HG03575 (cell line): ENCODE results near the gene TSPAN14.
"Not testable (repeated sequence)": the region's sequence is repeated elsewhere in the genome, so short reads cannot be mapped to it uniquely, and the experiment has no call there.

Experiments used
- ATAC-seq: cut with Tn5 transposase; IDR thresholded peaks from one replicate; pipeline ENCODE4 v1.9.1; 2021; ENCODE audit not compliant: unreplicated experiment, insufficient number of reproducible peaks, low FRiP score; ENCODE audit errors: extremely low read depth

The TSPAN14 gene, protein sequence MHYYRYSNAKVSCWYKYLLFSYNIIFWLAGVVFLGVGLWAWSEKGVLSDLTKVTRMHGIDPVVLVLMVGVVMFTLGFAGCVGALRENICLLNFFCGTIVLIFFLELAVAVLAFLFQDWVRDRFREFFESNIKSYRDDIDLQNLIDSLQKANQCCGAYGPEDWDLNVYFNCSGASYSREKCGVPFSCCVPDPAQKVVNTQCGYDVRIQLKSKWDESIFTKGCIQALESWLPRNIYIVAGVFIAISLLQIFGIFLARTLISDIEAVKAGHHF

GRCh38 chr10:80453842-80454512, at the start of gene TSPAN14:
Gene TSPAN14 (plus strand): TSS chr10:80454310. CDS start chr10:80489234, 34,924 bp downstream.
- no peak for ATAC-seq

DNA sequence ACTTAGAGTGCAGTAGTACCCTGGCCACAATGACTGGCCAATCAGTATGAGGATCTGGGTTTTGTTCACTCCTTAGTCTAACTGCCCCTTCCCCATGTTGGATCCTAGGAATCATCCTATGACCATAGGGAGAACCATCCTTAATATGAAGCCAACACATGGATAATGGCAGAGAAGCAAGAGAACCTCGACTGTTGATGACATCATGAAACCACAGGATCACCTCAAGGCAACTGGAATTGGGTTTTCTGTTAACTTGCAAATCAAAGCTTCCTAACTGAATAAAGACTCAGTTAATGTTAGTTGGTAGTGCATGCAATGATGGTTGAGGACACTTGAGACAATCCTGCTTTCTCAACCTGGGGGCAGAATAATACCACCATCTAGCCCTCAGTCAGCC, 49.1 kb upstream of the TSPAN14 start:
- no peak for ATAC-seq

DNA sequence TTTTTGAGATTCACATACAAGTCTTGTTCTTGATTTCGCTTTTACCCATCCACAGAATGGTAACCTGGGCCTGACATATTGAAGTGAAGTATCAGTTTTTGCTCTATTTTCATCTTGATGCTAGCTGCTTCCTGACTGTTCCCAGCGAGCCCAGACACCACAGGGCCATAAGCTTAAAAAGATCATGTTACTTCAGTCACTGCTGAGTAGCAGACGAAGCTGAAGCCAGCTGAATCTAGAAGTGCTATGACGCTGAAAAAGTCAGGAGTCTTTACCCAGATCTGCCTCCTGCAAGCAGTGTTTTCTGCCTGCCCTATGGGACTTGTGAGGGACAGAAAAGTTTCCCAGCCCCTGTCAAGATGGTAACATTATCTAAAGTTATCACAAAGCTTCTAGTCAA, 48.5 kb upstream of the TSPAN14 start:
- ATAC-seq: no peak

DNA sequence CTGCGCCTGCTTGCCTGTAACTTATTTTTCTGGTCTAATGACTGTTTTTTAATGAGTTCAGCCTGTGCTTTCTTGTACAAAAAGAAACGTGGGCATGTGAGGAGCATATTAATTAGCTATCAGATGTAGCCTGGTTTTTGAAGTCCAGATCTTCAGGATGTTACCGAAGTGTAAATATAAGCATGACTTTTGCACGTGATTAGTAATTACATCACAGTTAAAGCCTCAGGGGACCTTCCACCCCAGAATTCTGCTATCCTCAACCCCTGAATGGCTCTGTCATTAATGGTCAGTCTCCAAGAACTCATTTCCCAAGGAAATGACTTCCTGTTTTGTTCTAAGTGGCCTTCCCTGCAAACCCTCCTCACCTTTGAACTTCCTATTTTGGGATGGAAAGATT, 47.9 kb upstream of the TSPAN14 start:
- ATAC-seq: no peak

- peak; percentile 22 for ATAC-seq
These were observed 46.3 kb upstream of the TSPAN14 start for GRCh38 chr10:80407812-80408241.

- ATAC-seq: peak; percentile 58
These were observed 45.6 kb upstream of the TSPAN14 start, which contains the start of gene PRXL2A for GRCh38 chr10:80408242-80409101. Gene PRXL2A (plus strand): TSS chr10:80408551. CDS start chr10:80420468, 11,917 bp downstream.

- ATAC-seq: no peak
These were observed 45.0 kb upstream of the TSPAN14 start for GRCh38 chr10:80409121-80409520.

- no peak for ATAC-seq
These were observed 44.0 kb upstream of the TSPAN14 start for GRCh38 chr10:80410122-80410521.

GRCh38 chr10:80410578-80411145, 43.4 kb upstream of the TSPAN14 start:
- ATAC-seq: no peak

GRCh38 chr10:80411267-80411668, 42.8 kb upstream of the TSPAN14 start:
- no peak for ATAC-seq

DNA sequence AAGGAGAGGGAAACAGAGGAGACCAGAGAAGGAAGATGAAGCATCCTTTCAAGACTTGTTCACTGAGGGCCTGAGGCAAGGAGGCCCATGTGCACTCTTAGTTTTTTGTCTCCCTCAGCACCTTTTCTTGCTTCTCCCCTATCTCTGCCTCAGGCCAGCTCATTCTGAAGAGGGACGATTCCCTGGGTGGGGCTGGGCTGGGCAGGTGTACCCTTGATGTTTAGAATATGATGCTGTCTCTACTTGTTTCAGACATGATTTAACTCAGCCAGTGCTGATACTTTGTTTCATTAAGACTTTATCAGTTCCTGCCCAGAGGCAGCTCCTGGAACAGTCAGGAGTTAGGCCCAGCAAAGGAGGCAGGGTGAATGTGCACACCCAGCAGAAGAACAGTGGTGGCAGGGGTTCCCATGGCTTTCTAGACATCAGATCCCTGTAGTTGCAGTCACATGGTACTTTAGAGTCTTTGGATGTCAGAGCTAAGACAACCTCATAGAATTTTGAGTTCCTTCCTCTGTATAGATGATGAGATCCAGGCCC, 42.4 kb upstream of the TSPAN14 start:
- no peak for ATAC-seq

- ATAC-seq: no peak
These were observed 41.6 kb upstream of the TSPAN14 start for GRCh38 chr10:80412486-80412885.

DNA sequence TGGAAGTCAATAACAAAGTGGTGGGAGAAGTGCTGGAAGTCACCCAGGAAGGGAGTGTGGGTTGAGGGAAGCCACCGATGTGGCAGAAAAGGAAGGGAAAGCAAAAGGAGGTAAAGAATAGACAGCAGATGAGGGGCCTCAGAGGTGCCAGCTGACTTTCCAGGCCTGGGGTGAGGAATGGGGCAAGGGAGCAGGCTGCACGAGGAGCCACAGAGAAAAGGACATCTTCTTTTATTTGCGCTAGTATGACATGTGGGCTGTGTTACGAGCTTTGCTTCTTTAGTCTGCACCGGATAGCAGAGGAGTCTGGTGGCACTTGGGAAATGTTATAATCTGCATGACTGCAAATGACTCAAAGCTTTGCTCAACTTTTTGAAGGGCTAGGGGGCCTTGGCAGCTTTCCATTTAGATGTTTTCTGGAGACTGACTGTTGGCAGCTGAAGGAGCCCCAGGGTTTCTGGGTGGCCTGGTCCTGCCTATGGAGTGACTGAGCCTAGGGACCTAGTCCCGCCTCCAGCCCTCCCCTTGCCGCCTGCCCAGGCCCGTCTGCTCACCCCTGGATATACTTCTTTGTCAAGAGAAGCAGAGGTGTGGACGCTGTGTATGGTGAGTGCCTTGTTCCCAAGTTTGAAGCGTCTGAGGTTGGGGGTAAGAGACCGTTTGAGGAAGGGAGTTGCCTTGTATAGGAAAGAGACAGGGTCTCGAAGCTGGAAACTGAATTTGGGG, 40.7 kb upstream of the TSPAN14 start:
- no peak for ATAC-seq

DNA sequence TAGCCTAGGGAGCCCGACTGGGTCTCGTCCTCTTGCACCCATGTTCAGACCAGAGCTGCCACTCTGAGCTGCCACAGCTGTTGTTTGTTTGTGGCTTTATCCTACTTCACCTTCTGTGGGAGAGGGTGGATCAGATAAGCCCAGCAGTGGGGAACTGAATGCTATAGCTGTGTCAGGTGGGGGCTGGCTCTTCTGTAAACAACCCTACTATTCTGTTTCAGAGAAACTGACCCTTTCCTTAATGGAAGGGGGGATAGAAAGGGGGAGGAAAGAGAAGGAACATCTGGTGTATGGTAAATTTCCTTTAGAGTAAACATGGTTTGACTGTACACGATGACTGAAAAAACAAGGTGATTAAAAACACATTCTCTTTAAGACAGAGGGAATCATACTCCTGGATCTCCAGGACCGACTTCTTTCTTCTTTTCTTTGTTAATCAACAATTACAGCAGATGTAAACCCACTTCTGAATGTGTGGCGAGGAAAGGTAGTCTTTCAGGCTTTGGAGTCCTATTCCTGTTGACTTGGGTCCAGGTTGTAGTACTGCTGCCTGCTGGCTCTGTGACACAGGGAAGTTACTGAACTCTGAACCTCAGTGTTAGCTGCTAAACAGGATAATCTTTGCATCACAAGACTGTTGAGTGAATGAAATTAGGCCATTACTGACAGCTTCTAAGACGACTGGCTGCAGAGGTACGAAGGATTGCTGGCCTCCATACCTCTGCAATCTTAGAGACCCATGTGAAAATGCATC, 39.8 kb upstream of the TSPAN14 start:
- no peak for ATAC-seq

GRCh38 chr10:80415734-80416478, 38.2 kb upstream of the TSPAN14 start:
- ATAC-seq: no peak

GRCh38 chr10:80416479-80417098, 37.5 kb upstream of the TSPAN14 start:
- no peak for ATAC-seq

DNA sequence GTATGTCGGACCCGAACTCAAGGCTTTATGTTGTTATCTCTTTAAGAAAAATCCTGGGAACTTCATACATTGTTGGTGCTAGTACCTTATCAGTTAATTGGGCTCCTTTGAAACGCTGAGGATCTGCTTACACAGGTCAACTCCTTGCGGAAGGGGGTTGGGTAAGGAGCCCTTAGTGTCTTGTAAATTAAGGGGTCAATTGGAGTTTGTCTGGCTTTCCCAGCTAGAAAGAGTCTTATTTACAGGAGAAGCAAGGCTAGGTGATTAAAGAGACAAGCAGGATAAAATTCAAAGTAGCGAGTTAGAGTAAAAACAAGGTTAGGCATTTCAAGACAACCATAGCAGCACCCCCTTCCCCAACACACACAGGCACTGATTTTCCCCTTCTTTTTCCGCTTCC, 36.9 kb upstream of the TSPAN14 start:
- not testable (repeated sequence) for ATAC-seq
